Ammon's horn (tissue), 1 donor: Measurements from ENCODE around the gene PPP4R4.
"Not testable (repeated sequence)": the region's sequence is repeated elsewhere in the genome, so short reads cannot be mapped to it uniquely, and the experiment has no call there.

ENCODE experiments used
- DNase-seq: peaks from one replicate; pipeline ENCODE4 v3.0.0-alpha.2; 2016; ENCODE audit warnings: low spot score

The PPP4R4 gene

DNA sequence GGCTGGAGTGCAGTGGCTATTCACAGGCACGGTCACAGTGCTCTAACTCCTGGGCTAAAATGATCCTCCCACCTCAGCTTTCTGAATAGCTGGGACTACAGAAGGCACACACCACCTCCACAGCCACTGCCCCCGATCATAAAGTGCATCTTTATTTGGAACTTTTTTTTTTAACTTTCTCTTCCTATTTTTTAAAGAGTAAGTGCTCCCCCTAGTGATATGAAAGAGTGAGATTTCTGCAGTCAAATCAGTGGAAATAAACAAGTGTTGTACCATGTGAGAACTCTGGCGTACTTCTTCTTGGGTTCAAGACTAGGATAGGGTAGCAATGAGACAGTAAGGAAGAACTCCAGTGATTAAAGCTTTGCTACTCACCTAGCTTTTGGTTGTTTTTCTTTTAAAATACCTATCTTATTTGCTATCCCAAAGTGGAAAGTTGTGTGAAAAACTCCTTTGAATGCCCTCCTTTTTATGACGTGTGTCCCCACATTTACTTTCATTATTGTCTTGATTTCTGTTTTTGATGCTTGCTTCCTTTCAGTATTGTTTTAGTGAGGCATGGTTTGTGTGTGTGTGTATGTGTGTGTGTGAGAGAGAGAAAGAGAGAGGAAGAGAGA lies 6.6 kb downstream of the PPP4R4 start:
- peak; percentile 58 for DNase-seq

DNA sequence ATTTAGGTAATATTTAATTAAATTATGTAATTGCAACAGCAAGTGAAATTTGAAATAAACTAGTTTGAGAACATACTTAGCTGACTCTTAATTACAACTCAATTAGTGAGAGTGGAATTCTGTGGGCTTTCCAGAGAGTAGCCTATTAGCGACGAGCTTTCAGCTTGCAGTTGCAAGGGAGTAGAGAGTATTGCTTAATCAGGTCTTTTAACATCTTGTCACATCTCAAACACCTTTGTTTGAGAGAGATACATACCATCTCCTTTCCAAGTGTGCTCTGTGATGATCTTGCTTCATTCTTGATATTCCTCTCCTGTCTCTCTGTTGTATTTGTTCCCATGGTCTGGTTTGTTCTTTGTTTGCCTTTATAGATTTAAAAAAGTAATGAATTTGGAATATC lies 7.7 kb downstream of the PPP4R4 start:
- no peak for DNase-seq

- no peak for DNase-seq
Measured at GRCh38 chr14:94192536-94192935, 18.4 kb downstream of the PPP4R4 start.

DNA sequence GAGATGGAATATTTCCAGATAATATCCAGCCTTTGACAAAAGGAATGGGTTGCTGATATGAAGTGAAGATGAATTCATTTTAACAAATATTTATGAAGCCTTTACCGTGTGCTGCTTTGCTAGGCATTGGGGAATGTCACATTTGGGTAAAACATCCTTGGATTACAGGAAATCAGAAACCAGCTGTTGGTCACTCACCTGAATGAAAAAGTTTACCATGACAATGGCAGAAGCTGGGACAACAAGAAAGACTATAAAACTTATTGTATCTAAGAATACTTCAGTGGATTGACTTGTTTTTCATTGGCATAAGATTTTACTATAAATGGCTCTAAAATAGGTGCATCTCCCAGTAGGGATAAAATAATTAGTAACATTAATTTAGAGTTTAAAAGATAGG lies 19.7 kb downstream of the PPP4R4 start:
- no peak for DNase-seq

- DNase-seq: no peak
Measured at GRCh38 chr14:94196057-94196456, 21.9 kb downstream of the PPP4R4 start.

- DNase-seq: no peak
Measured at GRCh38 chr14:94203473-94204210, 29.5 kb downstream of the PPP4R4 start.

- no peak for DNase-seq
Measured at GRCh38 chr14:94213021-94213420, 38.9 kb downstream of the PPP4R4 start.

DNA sequence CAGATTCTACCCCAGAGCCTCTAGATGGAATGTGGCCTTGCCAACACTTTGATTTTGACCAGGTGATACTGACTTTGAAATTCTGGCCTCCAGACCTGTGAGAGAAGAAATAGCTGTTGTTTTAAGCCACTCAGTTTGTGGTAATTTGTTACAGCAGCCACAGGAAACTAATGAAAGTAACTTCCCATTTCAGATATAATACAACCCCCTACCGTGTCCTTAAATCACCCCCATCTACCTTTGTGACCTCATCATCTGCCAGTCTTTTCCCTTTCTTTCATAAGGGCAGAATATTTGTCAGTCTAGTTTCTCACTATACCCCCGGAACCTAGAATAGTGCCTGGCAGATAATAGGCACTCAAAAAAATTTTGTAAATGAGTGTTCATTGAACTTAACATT lies 39.6 kb downstream of the PPP4R4 start:
- DNase-seq: no peak

- no peak for DNase-seq
Measured at GRCh38 chr14:94217116-94217515, 43.0 kb downstream of the PPP4R4 start.

GRCh38 chr14:94218198-94218886 lies 44.2 kb downstream of the PPP4R4 start:
- not testable (repeated sequence) for DNase-seq

DNA sequence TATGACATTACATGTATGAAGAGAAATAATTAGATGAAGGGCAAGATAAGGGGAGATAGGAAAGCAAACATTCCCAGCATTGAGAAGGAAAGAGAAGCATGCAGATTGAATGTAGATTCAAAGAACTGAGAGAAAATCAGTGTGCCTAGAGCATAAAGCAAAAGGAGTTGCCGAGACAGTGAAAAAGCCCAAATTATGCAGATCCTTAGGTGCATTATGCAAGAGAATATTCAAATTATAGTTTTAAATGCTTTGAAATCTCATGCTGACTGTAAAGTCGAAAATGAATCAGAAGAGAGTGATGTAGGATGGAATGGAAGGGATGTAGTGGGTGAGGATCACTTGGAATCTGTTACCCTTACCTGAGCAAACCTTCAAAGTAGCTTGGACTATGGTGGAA lies 49.9 kb downstream of the PPP4R4 start:
- DNase-seq: no peak

DNA sequence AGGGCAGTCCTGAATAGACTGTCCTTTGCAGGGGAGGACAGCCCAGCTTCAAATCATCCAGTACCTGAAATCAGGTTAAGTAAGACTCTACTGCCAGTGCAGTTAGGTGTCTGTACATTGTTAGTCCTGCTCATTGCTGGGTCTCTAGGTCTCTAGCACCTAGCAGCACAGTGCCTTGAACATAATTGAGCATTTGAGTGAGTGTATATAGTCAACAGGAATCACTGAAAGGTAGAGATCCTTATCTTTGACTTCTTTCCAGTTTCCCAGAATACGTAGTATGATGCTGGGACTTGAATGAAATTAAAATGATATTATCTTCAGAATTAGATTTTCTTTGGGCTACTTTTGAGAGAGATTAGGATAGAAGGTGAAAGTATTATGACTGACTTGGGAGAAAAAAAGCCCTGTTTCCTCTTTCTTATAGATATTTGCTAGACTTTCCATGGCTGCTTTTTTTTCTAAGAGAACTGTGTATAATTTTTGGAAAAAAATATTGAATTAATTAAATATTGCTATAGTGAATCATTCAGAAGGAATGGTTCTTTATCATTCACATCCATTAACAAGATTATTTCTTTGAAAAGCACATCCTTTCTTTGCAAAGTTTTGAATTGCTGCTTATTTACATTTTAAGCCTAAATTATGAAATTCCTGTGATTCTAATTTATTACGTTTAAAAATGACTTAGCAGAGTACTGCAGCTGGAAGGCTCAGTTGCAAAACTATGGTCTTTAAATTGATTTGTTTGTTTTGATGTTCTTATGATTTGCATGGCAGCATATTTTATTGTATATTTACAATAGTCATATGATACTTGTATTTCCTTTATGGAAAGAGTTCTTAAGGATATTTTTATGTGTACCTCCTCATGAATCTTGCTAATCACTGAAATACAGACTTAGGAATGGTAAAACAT lies 51.6 kb downstream of the PPP4R4 start:
- DNase-seq: no peak

GRCh38 chr14:94227029-94227428 lies 52.9 kb downstream of the PPP4R4 start:
- no peak for DNase-seq

DNA sequence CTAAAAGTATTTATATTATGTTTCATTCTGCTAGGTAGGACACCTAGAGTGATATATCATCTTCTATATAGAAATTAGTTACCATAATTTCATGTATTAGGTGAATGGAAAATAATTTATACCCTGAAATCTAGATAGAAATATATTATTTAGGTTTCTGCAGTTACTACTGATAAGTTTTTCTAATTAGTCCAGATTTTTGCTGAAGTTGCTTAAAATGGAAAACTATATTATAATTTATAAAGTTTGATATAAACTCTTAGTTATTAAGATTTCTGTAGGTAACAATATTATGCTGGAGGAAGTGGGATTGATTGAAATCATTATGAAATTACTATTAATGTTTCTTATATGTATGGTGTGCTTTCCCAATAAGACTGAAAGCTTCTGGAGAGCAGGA lies 62.9 kb downstream of the PPP4R4 start:
- DNase-seq: no peak

GRCh38 chr14:94237983-94238382 lies 63.9 kb downstream of the PPP4R4 start:
- no peak for DNase-seq

GRCh38 chr14:94239406-94239805 lies 65.3 kb downstream of the PPP4R4 start:
- DNase-seq: peak; percentile 6

GRCh38 chr14:94244182-94244581 lies 70.1 kb downstream of the PPP4R4 start:
- no peak for DNase-seq

GRCh38 chr14:94264195-94264594 lies 90.1 kb downstream of the PPP4R4 start:
- DNase-seq: not testable (repeated sequence)

DNA sequence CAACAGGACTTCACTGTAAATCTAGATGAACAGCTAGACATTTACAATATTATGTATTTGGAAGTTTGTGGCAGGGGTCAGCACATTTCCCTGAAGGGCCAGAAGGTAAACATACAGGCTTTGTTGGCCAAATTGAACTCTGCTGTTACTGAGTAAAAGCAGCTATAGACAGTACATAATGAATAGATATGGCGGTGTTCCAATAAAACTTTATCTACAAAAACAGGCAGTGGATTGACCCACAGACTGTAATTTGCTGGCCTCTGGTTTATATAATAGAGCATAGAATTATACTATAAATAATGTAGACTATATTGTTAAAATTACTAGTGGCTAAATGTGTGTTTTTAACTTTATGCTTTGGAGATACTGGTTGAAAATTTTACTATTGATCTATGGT lies 93.2 kb downstream of the PPP4R4 start:
- DNase-seq: no peak

GRCh38 chr14:94268582-94268981 lies 94.5 kb downstream of the PPP4R4 start:
- DNase-seq: not testable (repeated sequence)

DNA sequence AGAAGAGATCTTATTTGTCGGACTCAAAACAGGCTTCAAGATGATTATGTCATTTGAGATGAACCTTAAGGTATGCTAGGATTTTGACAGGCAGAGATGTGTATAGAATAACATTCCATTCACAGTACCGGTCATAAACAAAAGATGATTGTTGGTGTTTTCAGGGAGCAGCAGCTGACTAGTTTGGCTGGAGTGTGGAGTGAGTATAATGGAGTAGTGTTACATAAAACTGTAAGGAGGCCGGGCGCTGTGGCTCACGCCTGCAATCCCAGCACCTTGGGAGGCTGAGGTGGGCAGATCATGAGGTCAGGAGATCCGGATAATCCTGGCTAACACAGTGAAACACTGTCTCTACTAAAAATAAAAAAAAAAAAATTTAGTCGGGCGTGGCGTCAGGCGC lies 95.0 kb downstream of the PPP4R4 start:
- peak; percentile 72 for DNase-seq

GRCh38 chr14:94276898-94277561 lies 102.9 kb downstream of the PPP4R4 start:
- DNase-seq: not testable (repeated sequence)
